IPS-18a (cell line): ENCODE data around the gene PTPRG.

Experiments used
- H3K27ac ChIP-seq: one replicate; pipeline ENCODE4 v1.5.1; 2013; ENCODE audit warnings: low read length
- H3K27me3 ChIP-seq: one replicate; pipeline ENCODE4 v1.6.1; 2013; ENCODE audit warnings: mild to moderate bottlenecking, low read length; ENCODE audit not compliant: control insufficient read depth, insufficient read depth
- H3K36me3 ChIP-seq: one replicate; pipeline ENCODE4 v1.6.1; 2013; ENCODE audit warnings: low read depth, low read length; ENCODE audit not compliant: control insufficient read depth
- H3K4me1 ChIP-seq: one replicate; pipeline ENCODE4 v1.6.1; 2013; ENCODE audit warnings: low read depth, low read length; ENCODE audit not compliant: control insufficient read depth
- H3K4me3 ChIP-seq: one replicate; pipeline ENCODE4 v1.5.1; 2013; ENCODE audit warnings: low read length
- H3K9ac ChIP-seq: one replicate; pipeline ENCODE4 v1.6.1; 2013; ENCODE audit warnings: mild to moderate bottlenecking, low read length, moderate library complexity
- H3K9me3 ChIP-seq: one replicate; pipeline ENCODE4 v1.6.1; 2013; ENCODE audit warnings: low read depth, low read length; ENCODE audit not compliant: control insufficient read depth

Gene PTPRG

GRCh38 chr3:61924090-61924735, 362.8 kb downstream of the PTPRG start:
- H3K27me3 ChIP-seq, result no peaks in the 10 kb centered on the region
- peaks cover 21% of the 10 kb centered on the region for H3K4me1 ChIP-seq
- H3K9me3 ChIP-seq, result no peaks in the 10 kb centered on the region
- H3K36me3 ChIP-seq, result no peaks in the 10 kb centered on the region
- H3K27ac ChIP-seq, result no peak overlapping the region
- no peak overlapping the region for H3K9ac ChIP-seq
- H3K4me3 ChIP-seq, result no peak overlapping the region

DNA sequence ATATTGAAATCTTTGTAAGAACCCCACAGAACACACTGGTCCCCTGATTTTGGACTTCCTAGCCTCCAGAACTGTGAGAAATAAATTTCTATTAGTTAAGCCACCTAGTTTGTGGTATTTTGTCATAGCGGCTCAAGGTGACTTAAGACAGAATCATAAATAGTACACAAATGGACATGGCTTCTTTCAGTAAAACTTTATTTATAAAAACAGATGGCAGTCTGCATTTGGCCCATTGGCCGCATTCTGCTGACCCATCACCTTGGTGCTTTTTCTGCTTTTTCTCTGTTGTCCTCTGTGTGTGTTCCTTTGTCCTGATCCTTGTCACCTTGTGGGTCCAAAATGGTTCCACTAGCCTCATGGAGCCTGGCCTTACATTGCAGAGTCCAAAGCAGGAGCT, 363.6 kb downstream of the PTPRG start:
- Histone ChIP-seq H3K9me3 (no peaks in the 10 kb centered on the region), H3K36me3 (no peaks in the 10 kb centered on the region), H3K4me1 (peaks cover 20% of the 10 kb centered on the region), H3K27ac (no peak overlapping the region), H3K4me3 (no peak overlapping the region), H3K27me3 (no peaks in the 10 kb centered on the region), H3K9ac (no peak overlapping the region)

GRCh38 chr3:61925721-61926120, 364.4 kb downstream of the PTPRG start:
- Histone ChIP-seq H3K9ac (no peak overlapping the region), H3K27me3 (no peaks in the 10 kb centered on the region), H3K36me3 (no peaks in the 10 kb centered on the region), H3K4me1 (peaks cover 20% of the 10 kb centered on the region), H3K27ac (no peak overlapping the region), H3K9me3 (no peaks in the 10 kb centered on the region), H3K4me3 (no peak overlapping the region)

DNA sequence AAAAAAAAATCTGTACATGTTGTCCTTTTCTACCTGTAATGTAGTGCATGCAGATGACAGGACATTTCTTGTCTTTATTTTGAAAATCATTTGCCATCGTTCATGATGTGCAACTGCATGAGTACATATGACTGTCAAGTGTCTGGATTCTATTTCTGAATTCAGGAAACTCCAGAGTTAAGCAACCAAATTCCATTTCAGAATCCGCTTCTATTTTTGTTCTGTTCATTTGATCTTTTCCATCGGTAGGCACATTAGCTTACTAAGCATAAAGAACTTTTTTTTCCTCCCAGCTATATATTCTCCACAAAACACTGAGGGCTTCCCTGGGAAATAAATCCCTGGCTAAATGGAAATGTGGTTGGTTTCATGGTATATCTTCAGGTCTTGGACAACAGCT, 365.6 kb downstream of the PTPRG start:
- Histone ChIP-seq H3K27me3 (no peaks in the 10 kb centered on the region), H3K36me3 (no peaks in the 10 kb centered on the region), H3K4me1 (peaks cover 24% of the 10 kb centered on the region), H3K9ac (no peak overlapping the region), H3K27ac (no peak overlapping the region), H3K4me3 (no peak overlapping the region), H3K9me3 (no peaks in the 10 kb centered on the region)

GRCh38 chr3:61927332-61927731, 366.0 kb downstream of the PTPRG start:
- Histone ChIP-seq H3K4me1 (peaks cover 24% of the 10 kb centered on the region), H3K9ac (no peak overlapping the region)

GRCh38 chr3:61928039-61928438, 366.7 kb downstream of the PTPRG start:
- Histone ChIP-seq H3K27ac (no peak overlapping the region), H3K4me1 (peaks cover 20% of the 10 kb centered on the region), H3K9ac (no peak overlapping the region), H3K4me3 (no peak overlapping the region), H3K9me3 (no peaks in the 10 kb centered on the region), H3K36me3 (no peaks in the 10 kb centered on the region), H3K27me3 (no peaks in the 10 kb centered on the region)

More at GRCh38 chr3:61927332-61927731, 366.0 kb downstream of the PTPRG start:
- no peak overlapping the region for H3K4me3 ChIP-seq
- no peak overlapping the region for H3K27ac ChIP-seq
- H3K36me3 ChIP-seq, result no peaks in the 10 kb centered on the region
- H3K27me3 ChIP-seq, result no peaks in the 10 kb centered on the region
- H3K9me3 ChIP-seq, result no peaks in the 10 kb centered on the region

DNA sequence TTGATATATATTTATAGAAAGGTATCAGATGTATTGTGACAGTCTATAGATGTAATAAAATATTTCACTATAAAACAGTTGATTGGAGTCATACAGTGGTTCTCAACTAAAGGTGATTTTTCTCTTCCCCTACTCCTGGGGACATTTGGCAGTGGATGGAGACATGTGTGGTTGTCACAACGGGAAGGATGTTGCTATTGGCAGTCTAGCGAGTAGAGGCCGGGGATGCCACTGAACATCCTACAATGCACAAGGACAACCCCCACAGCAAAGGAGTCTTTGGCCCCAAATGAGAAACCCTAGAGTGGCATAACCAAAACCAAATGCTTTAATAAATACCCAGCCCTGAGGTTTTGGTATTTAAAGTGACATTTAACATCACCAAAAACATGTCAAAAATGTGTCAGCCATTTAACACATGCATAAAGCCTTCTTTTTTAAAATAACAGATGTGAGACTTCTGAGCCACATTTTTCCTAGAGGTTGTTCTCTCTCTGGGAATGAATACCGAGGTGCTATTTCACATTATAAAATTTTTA, 367.5 kb downstream of the PTPRG start:
- Histone ChIP-seq H3K9ac (no peak overlapping the region), H3K27me3 (no peaks in the 10 kb centered on the region), H3K36me3 (no peaks in the 10 kb centered on the region), H3K4me3 (no peak overlapping the region), H3K27ac (no peak overlapping the region), H3K9me3 (no peaks in the 10 kb centered on the region), H3K4me1 (peaks cover 20% of the 10 kb centered on the region)

GRCh38 chr3:61929617-61930016, 368.2 kb downstream of the PTPRG start:
- Histone ChIP-seq H3K4me1 (peaks cover 14% of the 10 kb centered on the region), H3K36me3 (no peaks in the 10 kb centered on the region), H3K27me3 (no peaks in the 10 kb centered on the region), H3K9me3 (no peaks in the 10 kb centered on the region), H3K27ac (no peak overlapping the region), H3K4me3 (no peak overlapping the region), H3K9ac (no peak overlapping the region)

GRCh38 chr3:61932499-61932898, 371.1 kb downstream of the PTPRG start:
- Histone ChIP-seq H3K9ac (no peak overlapping the region), H3K27me3 (no peaks in the 10 kb centered on the region), H3K36me3 (no peaks in the 10 kb centered on the region), H3K27ac (no peak overlapping the region), H3K9me3 (no peaks in the 10 kb centered on the region), H3K4me1 (peaks cover 14% of the 10 kb centered on the region), H3K4me3 (no peak overlapping the region)

DNA sequence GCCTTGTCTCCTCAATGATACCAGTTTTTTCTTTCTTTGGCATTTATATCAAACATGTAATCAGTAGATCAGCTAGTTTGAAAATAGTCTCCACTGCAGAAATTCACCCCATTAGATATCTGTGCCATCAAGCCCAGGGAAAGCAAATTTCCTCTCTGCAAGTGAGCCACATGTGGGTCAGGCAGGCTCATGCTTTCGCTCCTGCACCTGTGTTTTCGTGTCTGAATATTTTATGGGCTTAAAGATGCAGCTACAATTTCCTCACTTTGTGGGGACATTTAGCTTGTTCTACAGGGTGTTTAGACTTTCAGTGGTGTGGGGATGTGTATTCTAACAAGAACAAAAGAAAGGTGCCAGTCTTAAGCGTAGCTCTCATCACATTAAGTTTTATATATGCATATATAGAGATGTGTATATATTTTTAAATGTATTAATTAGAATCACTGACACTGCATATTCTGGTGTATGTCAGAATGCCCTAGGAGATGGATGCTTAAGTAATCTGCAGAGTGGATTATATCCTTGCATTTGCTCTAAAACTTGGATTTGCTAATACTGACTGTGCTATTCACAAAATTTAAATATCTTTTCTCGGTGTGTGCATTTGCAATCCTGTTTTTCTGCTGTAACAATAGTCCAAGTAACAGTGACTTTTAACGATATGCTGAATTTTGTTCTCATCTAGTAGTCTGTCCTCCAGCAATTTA, 372.6 kb downstream of the PTPRG start:
- no peak overlapping the region for H3K27ac ChIP-seq
- no peaks in the 10 kb centered on the region for H3K27me3 ChIP-seq
- no peaks in the 10 kb centered on the region for H3K9me3 ChIP-seq
- no peak overlapping the region for H3K9ac ChIP-seq
- H3K4me3 ChIP-seq, result no peak overlapping the region
- peaks cover 16% of the 10 kb centered on the region for H3K4me1 ChIP-seq
- no peaks in the 10 kb centered on the region for H3K36me3 ChIP-seq

DNA sequence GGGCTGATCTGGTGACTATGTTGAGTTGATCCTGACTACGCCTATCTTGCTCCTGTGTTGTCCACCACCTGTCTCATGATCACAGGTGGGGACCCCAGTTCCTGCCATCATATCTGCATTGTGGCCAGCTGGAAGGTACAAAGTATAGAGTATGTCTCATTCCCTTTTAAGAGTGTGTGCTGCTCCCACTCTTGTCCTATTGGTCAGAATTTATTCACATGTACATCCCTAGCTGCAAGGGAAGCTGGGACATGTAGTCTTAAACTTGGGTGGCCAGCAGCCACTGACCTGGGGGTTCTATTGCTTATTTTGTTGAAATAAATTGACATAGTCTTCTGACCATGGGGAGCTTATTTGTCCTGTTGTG, 373.1 kb downstream of the PTPRG start:
- Histone ChIP-seq H3K27ac (no peak overlapping the region), H3K9me3 (no peaks in the 10 kb centered on the region), H3K4me3 (no peak overlapping the region), H3K36me3 (no peaks in the 10 kb centered on the region), H3K27me3 (no peaks in the 10 kb centered on the region), H3K9ac (no peak overlapping the region), H3K4me1 (peaks cover 21% of the 10 kb centered on the region)

- H3K36me3 ChIP-seq, result no peaks in the 10 kb centered on the region
- no peaks in the 10 kb centered on the region for H3K9me3 ChIP-seq
- H3K9ac ChIP-seq, result no peak overlapping the region
- no peaks in the 10 kb centered on the region for H3K27me3 ChIP-seq
- H3K4me1 ChIP-seq, result peaks cover 22% of the 10 kb centered on the region
- no peak overlapping the region for H3K4me3 ChIP-seq
- no peak overlapping the region for H3K27ac ChIP-seq
Measured at GRCh38 chr3:61935814-61936213, 374.4 kb downstream of the PTPRG start.
